Measurements from ENCODE around the gene SPAG17.
A peak's percentile ranks its signal among the peaks of the same experiment; 100 is the strongest.
"Not testable (repeated sequence)": the region's sequence is repeated elsewhere in the genome, so short reads cannot be mapped to it uniquely, and the experiment has no call there.

Gene SPAG17

GRCh38 chr1:117967477-117967876, 217.6 kb downstream of the SPAG17 start:
- DNase-seq: no peak

DNA sequence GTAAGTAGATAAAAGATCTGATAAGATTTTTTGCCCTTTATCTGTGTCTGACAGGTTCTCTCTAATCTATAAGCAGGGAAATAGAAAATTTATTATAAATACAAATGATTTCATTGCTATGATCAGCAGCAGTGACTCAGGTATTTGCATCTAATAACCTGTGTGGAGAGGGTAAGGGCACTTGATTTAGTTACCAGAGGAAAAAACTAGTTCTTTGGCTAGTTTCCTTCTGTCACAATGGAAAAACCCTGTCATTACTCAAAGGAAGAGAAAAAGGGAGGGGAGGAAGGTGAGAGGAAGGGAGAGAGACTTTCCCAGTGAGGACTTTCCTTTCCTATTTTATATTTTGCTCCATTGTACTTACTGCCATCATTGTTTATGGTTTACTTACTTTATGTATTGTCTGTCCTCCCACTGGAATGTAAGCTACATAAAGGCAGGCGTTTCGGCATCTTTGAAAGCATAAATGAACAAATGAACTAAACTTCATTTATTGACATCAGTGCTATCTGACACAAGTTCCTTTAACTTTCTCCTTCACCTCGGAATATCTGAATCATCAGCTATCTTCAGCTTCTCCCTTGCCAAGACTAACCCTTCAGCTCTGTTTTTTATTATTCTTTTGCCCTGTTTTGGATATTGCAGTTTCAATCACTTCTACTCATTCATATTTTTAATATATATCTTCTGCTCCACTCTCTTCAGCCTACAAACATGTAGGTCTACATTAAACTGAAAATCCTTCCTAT, 220.6 kb downstream of the SPAG17 start:
- no peak for DNase-seq

DNA sequence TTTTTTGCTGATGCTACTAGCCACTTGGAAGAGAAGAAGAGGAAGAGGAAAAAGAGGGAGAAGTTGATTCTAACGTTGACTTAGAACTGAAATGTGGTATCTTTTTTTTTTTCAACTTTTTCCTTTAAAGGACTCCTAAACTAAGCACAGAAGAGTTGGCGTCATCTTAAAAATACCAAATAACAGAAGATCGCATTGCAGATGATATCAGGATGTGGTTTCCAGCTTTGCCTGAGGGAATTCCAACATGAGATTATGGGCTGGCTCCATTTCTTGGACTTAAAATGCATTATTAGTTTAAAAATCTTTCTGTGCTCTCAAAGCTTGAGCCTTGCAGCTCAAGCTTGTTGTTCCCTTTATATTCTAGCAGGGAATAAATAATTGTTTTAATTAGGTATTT, 225.7 kb downstream of the SPAG17 start:
- DNase-seq: no peak

GRCh38 chr1:117952386-117952785, 232.6 kb downstream of the SPAG17 start:
- DNase-seq: no peak

DNA sequence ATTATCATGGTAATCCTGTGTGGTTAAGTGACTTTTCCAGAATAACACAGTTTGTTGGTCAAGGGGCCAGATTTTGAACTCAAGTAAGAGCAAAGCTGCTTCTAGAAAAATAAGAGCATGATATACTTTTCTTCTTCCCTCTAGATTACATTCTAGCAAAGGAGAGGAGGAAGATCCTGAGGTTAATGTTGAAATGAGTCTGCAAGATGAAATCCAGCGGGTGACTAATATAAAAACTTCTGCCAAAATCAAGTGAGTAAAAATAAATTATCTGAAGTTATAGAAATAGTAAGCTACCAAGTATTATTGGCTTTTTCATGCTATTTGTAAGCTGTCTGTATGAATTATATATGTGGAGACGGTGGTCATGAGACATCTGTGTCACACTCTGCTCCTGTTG, 242.7 kb downstream of the SPAG17 start:
- DNase-seq: no peak

- DNase-seq: no peak
Measured at GRCh38 chr1:117933769-117934168, 251.3 kb downstream of the SPAG17 start.

- no peak for DNase-seq
Measured at GRCh38 chr1:117932576-117932975, 252.5 kb downstream of the SPAG17 start.

DNA sequence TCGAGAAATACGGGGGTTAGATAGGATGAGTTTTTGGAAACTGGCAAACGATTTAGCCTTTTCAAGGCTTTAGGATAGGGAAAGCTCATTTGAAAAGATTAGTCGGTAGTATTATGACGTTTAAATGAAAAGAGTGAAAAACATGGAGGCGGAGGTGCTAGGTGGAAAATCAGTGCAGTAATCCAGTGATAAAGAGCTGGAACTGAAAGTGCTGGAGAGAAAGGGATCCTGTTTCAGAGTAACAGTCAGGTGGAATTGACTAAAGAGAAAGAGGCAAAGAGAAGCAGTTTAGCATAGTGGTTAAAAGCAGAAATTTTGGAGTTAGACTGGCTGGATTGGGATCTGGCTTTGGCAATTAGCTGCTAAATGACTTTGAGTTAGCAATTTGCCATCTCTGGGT, 254.5 kb downstream of the SPAG17 start:
- no peak for DNase-seq

- no peak for DNase-seq
Measured at GRCh38 chr1:117930173-117930447, 254.9 kb downstream of the SPAG17 start.

GRCh38 chr1:117929343-117930172, 255.5 kb downstream of the SPAG17 start, which contains the start of the genes GDAP2 and WDR3:
Gene GDAP2 (minus strand): TSS chr1:117929621. CDS start chr1:117920357, 9,264 bp downstream.
Gene WDR3 (plus strand): TSS chr1:117929739. CDS start chr1:117933320, 3,581 bp downstream.
- DNase-seq: peak; percentile 99

DNA sequence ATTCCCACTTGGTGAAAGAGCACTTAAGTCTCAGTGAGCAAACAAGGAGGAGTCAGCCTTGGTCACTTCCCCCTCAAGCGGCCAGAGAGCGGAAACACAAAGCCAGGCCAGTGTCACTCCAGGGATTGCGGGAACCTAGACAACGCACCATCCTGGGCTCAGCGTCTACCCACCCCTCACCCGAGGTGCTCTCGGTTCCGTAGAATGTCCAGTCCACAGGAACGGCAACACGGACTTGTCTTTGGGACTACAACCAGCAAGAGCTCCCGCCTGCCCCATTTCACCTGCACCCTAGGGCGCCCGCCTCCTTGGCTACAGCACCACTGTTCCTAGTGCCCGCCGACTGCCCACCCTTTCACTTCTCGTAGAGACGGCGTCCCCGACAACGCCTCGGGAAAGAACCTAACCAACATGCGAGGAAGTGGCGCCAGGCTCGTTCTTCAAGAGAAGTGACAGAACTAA, 256.1 kb downstream of the SPAG17 start:
- DNase-seq: peak; percentile 58

DNA sequence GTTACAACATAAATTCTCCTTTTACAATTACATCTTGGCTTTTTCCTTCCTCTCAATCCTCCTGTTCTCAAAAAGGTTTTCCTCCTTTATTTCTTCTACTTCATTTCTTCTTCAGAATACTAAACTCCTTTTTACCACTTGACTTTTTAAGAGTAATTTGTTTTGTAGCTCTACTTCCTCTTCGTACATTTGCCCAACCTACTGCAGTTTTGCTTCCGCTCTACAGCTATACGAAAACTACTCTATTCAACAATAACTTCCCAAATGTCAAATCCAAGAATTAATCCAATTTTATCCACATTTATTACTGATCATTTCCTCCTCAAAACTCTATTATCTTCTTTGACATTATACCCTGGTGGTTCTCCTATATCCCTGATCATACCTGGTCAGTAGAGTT, 259.0 kb downstream of the SPAG17 start:
- DNase-seq: no peak

- DNase-seq: not testable (repeated sequence)
Measured at GRCh38 chr1:117922717-117923116, 262.3 kb downstream of the SPAG17 start.

- DNase-seq: no peak
Measured at GRCh38 chr1:117921991-117922390, 263.0 kb downstream of the SPAG17 start.

GRCh38 chr1:117919376-117919775, 265.7 kb downstream of the SPAG17 start:
- DNase-seq: no peak

- no peak for DNase-seq
Measured at GRCh38 chr1:117911051-117911450, 274.0 kb downstream of the SPAG17 start.

DNA sequence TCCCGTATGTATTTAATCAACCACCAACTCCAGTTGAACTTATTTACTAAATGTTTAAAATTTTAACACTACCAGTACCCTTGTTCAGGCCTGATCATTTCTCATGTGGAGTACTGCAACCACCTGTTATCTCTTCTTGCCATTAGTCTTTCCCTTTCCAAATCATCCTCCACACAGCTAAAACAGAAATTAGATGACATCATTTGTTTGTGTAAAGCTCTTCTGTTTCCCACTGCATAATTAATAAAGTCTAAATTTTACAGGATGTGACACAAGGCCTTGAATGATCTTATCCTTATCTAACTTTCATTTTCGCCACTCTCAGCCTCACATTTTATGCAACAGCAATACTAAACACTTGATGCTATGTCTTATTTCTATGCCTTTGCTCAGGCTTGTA, 280.0 kb downstream of the SPAG17 start:
- no peak for DNase-seq

GRCh38 chr1:117904485-117904884, 280.5 kb downstream of the SPAG17 start:
- no peak for DNase-seq

Measured in NCI-H345 (cell line).